PC-3 (cell line): ENCODE measurements around the gene NFIX.

ENCODE experiments used
- EZH2 ChIP-seq: fragments of 300-600 bp; sonication (generic); IDR thresholded peaks from one replicate; pipeline ENCODE4 v1.6.1; 2017; ENCODE audit warnings: antibody characterized with exemption, mild to moderate bottlenecking, low read length; ENCODE audit not compliant: unreplicated experiment
- EZH2phosphoT487 ChIP-seq: fragments of 300-600 bp; sonication (generic); IDR thresholded peaks from 2 replicates; pipeline ENCODE4 v1.6.1; 2018; ENCODE audit warnings: mild to moderate bottlenecking, antibody characterized with exemption, low read length, borderline replicate concordance
- TF ChIP-seq, protein P1 (sequence below): fragments of 300-600 bp; sonication (generic); conservative IDR thresholded peaks from 2 replicates; pipeline ENCODE4 v1.5.1; 2017; ENCODE audit warnings: antibody characterized with exemption, low read depth, mild to moderate bottlenecking, low read length

DNA sequence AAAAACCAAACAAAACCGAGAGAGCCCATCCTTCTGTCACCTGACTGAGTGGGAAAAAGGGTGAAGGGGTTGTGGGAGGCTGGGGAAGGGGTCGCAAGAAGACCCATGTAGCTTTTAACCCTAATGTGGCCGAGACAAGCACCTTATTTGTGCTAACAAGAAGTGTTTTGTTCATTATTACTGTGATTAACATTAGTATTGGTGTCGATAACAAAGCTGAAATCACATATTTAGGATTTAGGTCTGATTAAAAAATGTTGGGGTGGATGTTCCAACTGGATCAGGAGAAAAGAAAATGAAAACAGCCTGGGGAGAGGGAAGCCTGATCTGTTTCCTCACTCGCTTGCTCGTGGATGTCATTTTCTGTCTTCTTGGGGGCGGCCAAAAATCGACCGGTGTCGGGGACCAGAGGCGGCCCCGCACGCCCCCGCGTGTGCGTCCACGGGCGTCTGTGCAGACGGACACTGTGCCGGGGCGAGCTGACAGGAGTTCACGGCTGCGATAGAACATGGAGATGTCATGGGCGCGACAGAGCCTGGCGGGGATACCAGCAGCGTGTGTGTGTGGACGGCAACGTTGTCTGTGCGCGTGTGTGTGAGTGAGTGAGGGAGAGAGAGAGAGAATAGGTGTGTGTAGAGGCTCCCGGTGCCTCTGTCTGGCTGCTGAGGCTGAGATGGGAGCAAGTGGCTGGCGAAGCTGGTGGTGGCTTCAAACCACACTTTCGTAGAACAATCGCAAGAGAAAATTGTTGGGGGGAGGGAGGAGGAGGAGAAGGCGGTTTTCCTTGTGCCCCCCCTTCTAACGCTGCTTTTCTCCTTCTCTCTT is 29.1 kb downstream of the NFIX start:
- TF ChIP-seq, protein P1, sequence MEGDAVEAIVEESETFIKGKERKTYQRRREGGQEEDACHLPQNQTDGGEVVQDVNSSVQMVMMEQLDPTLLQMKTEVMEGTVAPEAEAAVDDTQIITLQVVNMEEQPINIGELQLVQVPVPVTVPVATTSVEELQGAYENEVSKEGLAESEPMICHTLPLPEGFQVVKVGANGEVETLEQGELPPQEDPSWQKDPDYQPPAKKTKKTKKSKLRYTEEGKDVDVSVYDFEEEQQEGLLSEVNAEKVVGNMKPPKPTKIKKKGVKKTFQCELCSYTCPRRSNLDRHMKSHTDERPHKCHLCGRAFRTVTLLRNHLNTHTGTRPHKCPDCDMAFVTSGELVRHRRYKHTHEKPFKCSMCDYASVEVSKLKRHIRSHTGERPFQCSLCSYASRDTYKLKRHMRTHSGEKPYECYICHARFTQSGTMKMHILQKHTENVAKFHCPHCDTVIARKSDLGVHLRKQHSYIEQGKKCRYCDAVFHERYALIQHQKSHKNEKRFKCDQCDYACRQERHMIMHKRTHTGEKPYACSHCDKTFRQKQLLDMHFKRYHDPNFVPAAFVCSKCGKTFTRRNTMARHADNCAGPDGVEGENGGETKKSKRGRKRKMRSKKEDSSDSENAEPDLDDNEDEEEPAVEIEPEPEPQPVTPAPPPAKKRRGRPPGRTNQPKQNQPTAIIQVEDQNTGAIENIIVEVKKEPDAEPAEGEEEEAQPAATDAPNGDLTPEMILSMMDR: no peak
- TF ChIP-seq EZH2 (no peak), EZH2phosphoT487 (no peak)
